OCI-LY1 (cell line): ENCODE data around the gene CDC42BPB.

Experiments
- H2AFZ ChIP-seq: fragments of 200-600 bp; sonication (generic), shearing (Covaris generic); 2 replicates; pipeline ENCODE4 v1.6.0; 2014; ENCODE audit warnings: antibody characterized with exemption, mild to moderate bottlenecking, low read length
- H3F3A ChIP-seq: fragments of 200-600 bp; sonication (generic), shearing (Covaris generic); 2 replicates; pipeline ENCODE4 v1.6.0; 2014; ENCODE audit warnings: mild to moderate bottlenecking, antibody characterized with exemption, low read length, moderate library complexity; ENCODE audit not compliant: insufficient read depth
- H3K27ac ChIP-seq: fragments of 200-600 bp; sonication (generic); 2 replicates; pipeline ENCODE4 v1.5.1; 2014; ENCODE audit warnings: low read length, mixed run types, mild to moderate bottlenecking, low read depth; ENCODE audit not compliant: poor library complexity, severe bottlenecking
- H3K27me3 ChIP-seq: fragments of 200-600 bp; sonication (generic); 2 replicates; pipeline ENCODE4 v1.6.0; 2014; ENCODE audit warnings: antibody characterized with exemption, mild to moderate bottlenecking, low read length, moderate library complexity; ENCODE audit not compliant: insufficient read depth
- H3K36me3 ChIP-seq: fragments of 200-600 bp; sonication (generic); 2 replicates; pipeline ENCODE4 v1.6.1; 2014; ENCODE audit warnings: mild to moderate bottlenecking, antibody characterized with exemption, low read length, moderate library complexity, mixed read lengths; ENCODE audit not compliant: insufficient read depth
- H3K4me1 ChIP-seq: fragments of 200-600 bp; sonication (generic); 2 replicates; pipeline ENCODE4 v1.5.1; 2014; ENCODE audit warnings: mild to moderate bottlenecking, low read length, moderate library complexity; ENCODE audit not compliant: insufficient read depth, severe bottlenecking
- H3K4me2 ChIP-seq: fragments of 200-600 bp; sonication (generic), shearing (Covaris generic); 2 replicates; pipeline ENCODE4 v1.6.1; 2014; ENCODE audit warnings: low read length
- H3K4me3 ChIP-seq: fragments of 200-600 bp; sonication (generic); 2 replicates; pipeline ENCODE4 v1.5.1; 2014; ENCODE audit warnings: low read length, low read depth, mild to moderate bottlenecking, mixed read lengths; ENCODE audit not compliant: poor library complexity, severe bottlenecking
- H3K79me2 ChIP-seq: fragments of 200-600 bp; shearing (Covaris generic); 2 replicates; pipeline ENCODE4 v1.6.1; 2016; ENCODE audit warnings: mixed run types, low read length, mixed read lengths; ENCODE audit not compliant: insufficient read depth
- H3K9ac ChIP-seq: fragments of 200-600 bp; sonication (generic), shearing (Covaris generic); 2 replicates; pipeline ENCODE4 v1.6.1; 2014; ENCODE audit warnings: mild to moderate bottlenecking, low read length, mixed read lengths
- H3K9me2 ChIP-seq: fragments of 200-600 bp; sonication (generic), shearing (Covaris generic); 2 replicates; pipeline ENCODE4 v1.6.1; 2014; ENCODE audit warnings: low read depth, mild to moderate bottlenecking, low read length, mixed read lengths
- H3K9me3 ChIP-seq: fragments of 200-600 bp; shearing (Covaris generic); 2 replicates; pipeline ENCODE4 v1.6.1; 2014; ENCODE audit warnings: low read length, mixed read lengths
- H4K20me1 ChIP-seq: fragments of 200-600 bp; sonication (generic), shearing (Covaris generic); 2 replicates; pipeline ENCODE4 v1.6.0; 2016; ENCODE audit warnings: mild to moderate bottlenecking, low read length; ENCODE audit not compliant: insufficient read depth
- CTCF ChIP-seq: fragments of 200-600 bp; sonication (generic), shearing (Covaris generic); IDR thresholded peaks from 2 replicates; pipeline ENCODE4 v1.5.1; 2017; ENCODE audit warnings: mild to moderate bottlenecking, antibody characterized with exemption, low read length, moderate library complexity, mixed read lengths
- EZH2 ChIP-seq: fragments of 200-600 bp; sonication (generic), shearing (Covaris generic); IDR thresholded peaks from 2 replicates; pipeline ENCODE4 v1.8.0; 2017; ENCODE audit warnings: borderline replicate concordance, mixed run types, mild to moderate bottlenecking, antibody characterized with exemption, low read length, moderate library complexity, mixed read lengths

Gene CDC42BPB

DNA sequence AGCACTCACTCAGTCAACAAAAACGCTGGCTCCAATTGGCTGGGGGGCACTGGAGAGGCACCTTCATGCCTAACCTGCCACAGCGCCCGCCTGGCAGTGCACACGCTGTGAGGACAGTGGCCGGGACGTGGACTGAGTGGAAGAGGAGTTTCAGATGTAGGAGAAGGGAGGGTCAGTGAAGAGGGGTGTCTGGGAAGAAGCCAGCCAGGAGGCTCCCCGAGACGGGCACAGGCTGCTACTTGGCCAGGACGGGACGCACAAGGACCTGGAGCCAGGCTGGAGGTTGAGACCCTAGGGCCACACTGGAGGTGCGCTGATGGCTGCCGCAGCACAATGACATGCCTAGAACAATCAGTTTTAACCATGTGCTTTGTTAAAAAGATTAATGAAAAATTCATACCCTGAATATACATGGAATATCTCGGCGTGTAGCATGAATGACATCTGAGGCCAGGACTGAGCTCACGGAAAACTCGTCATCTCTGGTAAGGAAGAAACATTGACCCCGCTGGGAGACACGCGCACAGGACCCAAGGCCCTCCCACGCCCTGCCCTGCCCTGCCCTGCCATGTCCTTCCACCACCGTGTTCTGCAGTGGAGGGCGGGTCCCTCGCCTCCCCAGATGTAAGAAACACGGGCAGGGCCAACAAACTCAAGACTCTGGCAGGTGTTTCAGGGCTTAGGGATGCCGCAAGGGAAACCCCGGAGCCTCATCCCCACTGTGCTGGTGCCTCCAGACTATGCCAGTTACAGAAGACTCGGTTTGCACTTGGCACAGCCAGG lies 109.8 kb downstream of the CDC42BPB start:
- Histone ChIP-seq H3K4me2 (peak overlapping the region; percentile 69; the same call in 1 of the 2 replicates), H3K4me1 (peaks cover 77% of the 10 kb centered on the region), H3K27me3 (no peaks in the 10 kb centered on the region), H3K4me3 (peak overlapping the region; percentile 50), H2AFZ (no peak overlapping the region), H3K9me2 (no peaks in the 10 kb centered on the region), H3K9ac (no peak overlapping the region), H4K20me1 (no peaks in the 10 kb centered on the region), H3K36me3 (no peaks in the 10 kb centered on the region; the same call in 1 of the 2 replicates), H3K27ac (peak overlapping the region; percentile 84), H3K9me3 (no peaks in the 10 kb centered on the region), H3F3A (no peaks in the 10 kb centered on the region), H3K79me2 (no peaks in the 10 kb centered on the region)
- TF ChIP-seq CTCF (no peak), EZH2 (no peak)

- no peak overlapping the region for H3K9ac ChIP-seq
- no peaks in the 10 kb centered on the region; the same call in 1 of the 2 replicates for H3K36me3 ChIP-seq
- H2AFZ ChIP-seq, result no peak overlapping the region
- no peak for TF ChIP-seq EZH2
- TF ChIP-seq CTCF, result no peak
- no peak overlapping the region for H3K4me3 ChIP-seq
- no peaks in the 10 kb centered on the region for H3K27me3 ChIP-seq
- H4K20me1 ChIP-seq, result no peaks in the 10 kb centered on the region
- no peaks in the 10 kb centered on the region for H3K79me2 ChIP-seq
- H3K4me2 ChIP-seq, result no peak overlapping the region
- 0 out of 2 replicates have a peak, but pooled peaks cover 6% of the 10 kb centered on the region for H3F3A ChIP-seq
- no peaks in the 10 kb centered on the region for H3K9me3 ChIP-seq
- H3K4me1 ChIP-seq, result peaks cover 78% of the 10 kb centered on the region
- H3K9me2 ChIP-seq, result no peaks in the 10 kb centered on the region
- H3K27ac ChIP-seq, result peak overlapping the region; percentile 2
Observed at GRCh38 chr14:102945346-102946130, 111.8 kb downstream of the CDC42BPB start.

DNA sequence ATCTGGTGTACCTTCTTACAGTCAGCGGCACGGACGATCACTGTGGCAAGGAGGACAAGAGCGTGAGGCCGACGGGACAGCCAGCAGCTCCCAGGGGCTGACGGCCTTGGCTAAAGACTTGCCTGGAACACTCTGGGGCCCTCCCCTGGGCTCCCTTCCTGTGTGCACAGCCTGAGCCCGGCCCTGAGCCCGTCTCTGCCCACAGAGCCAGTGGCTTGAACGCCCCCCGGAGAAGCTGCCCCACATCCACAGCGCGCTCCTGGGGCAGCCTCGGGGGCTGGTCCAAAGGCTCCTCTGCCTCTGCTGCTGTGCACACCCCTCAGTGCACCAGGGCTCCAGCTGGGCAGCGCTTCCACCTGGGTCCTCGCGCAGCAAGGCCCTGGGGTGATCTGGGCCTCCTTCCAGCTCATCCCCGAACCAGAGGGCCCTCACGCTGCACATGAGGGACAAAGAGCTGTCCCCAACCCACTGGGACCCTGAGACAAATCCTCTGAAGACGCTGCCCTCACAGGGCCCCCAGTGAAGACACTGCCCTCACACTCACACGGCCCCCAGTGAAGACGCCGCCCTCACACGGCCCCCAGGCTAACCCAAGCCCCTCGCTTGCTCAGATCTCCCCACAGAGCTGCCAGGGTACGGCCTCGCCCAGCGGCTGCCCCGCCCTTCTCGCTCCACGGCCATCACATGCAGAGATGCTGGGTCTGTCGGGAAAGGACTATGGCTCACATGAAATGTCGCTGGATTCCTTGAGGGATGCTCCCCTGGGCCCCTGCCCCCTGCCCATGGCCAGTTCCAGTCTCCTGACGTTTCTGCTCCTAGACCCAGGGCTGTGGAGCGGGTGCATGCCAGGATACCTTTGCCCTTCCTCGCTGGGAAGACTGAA lies 112.7 kb downstream of the CDC42BPB start:
- H3K4me1 ChIP-seq, result peaks cover 78% of the 10 kb centered on the region

More for the DNA sequence above, 112.7 kb downstream of the CDC42BPB start:
- H3K4me2 ChIP-seq, result no peak overlapping the region
- H2AFZ ChIP-seq, result no peak overlapping the region
- H3K4me3 ChIP-seq, result no peak overlapping the region
- no peak overlapping the region for H3K9ac ChIP-seq
- peak overlapping the region; percentile 18 for H3K27ac ChIP-seq
- H3K27me3 ChIP-seq, result no peaks in the 10 kb centered on the region
- no peaks in the 10 kb centered on the region; the same call in 1 of the 2 replicates for H3K36me3 ChIP-seq
- no peaks in the 10 kb centered on the region for H4K20me1 ChIP-seq
- H3F3A ChIP-seq, result 0 out of 2 replicates have a peak, but pooled peaks cover 6% of the 10 kb centered on the region
- TF ChIP-seq CTCF, result no peak
- no peaks in the 10 kb centered on the region for H3K9me2 ChIP-seq
- no peaks in the 10 kb centered on the region for H3K79me2 ChIP-seq
- no peaks in the 10 kb centered on the region for H3K9me3 ChIP-seq
